DND-41 (cell line): Measurements from ENCODE around the gene GPR137B.

Experiments
- EZH2 ChIP-seq: IDR thresholded peaks from 3 replicates; pipeline ENCODE4 v1.6.1; 2012; ENCODE audit warnings: borderline replicate concordance, low read depth, mild to moderate bottlenecking, moderate library complexity, low read length, inconsistent platforms; ENCODE audit not compliant: severe bottlenecking
- TF ChIP-seq, protein P1 (sequence below): IDR thresholded peaks from 2 replicates; pipeline ENCODE4 v1.5.1; 2012; ENCODE audit warnings: borderline replicate concordance, low read length, moderate library complexity, mild to moderate bottlenecking; ENCODE audit not compliant: poor library complexity, severe bottlenecking; ENCODE audit errors: extremely low read depth

- TF ChIP-seq, protein P1, sequence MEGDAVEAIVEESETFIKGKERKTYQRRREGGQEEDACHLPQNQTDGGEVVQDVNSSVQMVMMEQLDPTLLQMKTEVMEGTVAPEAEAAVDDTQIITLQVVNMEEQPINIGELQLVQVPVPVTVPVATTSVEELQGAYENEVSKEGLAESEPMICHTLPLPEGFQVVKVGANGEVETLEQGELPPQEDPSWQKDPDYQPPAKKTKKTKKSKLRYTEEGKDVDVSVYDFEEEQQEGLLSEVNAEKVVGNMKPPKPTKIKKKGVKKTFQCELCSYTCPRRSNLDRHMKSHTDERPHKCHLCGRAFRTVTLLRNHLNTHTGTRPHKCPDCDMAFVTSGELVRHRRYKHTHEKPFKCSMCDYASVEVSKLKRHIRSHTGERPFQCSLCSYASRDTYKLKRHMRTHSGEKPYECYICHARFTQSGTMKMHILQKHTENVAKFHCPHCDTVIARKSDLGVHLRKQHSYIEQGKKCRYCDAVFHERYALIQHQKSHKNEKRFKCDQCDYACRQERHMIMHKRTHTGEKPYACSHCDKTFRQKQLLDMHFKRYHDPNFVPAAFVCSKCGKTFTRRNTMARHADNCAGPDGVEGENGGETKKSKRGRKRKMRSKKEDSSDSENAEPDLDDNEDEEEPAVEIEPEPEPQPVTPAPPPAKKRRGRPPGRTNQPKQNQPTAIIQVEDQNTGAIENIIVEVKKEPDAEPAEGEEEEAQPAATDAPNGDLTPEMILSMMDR: no peak
- TF ChIP-seq EZH2: no peak
Observed at GRCh38 chr1:236168716-236169429, 26.5 kb downstream of the GPR137B start.
